Thymus (tissue), 11 donors: ENCODE data around the gene ZFP36L1. TPM values are rescaled to one million over a fixed set of nuclear protein-coding genes. Genes with fewer than 3 reads are reported as not detected.

Experiments used
- DNase-seq, 9 donors: peaks; one replicate each; pipeline ENCODE4 v3.0.0-alpha.2; 2013; ENCODE audit warnings: low spot score in 9 of 9, low read depth in 6 of 9, missing footprints in 1 of 9
- H3K27ac ChIP-seq, 2 donors: one replicate each; pipeline ENCODE4 v1.5.1; 2013; ENCODE audit warnings: control low read depth in 1 of 2, low read depth in 1 of 2, low read length in 1 of 2, mild to moderate bottlenecking in 1 of 2, moderate library complexity in 1 of 2
- H3K27me3 ChIP-seq, 2 donors: one replicate each; pipeline ENCODE4 v1.5.1; 2013; ENCODE audit warnings: low read length in 1 of 2; ENCODE audit not compliant: control insufficient read depth in 2 of 2, insufficient read depth in 1 of 2
- H3K36me3 ChIP-seq, 2 donors: one replicate each; pipeline ENCODE4 v1.5.1; 2013; ENCODE audit warnings: low read length in 1 of 2, mild to moderate bottlenecking in 1 of 2, moderate library complexity in 1 of 2; ENCODE audit not compliant: control insufficient read depth in 2 of 2, insufficient read depth in 2 of 2
- H3K4me1 ChIP-seq, 2 donors: one replicate each; pipeline ENCODE4 v1.5.1; 2013; ENCODE audit warnings: low read length in 2 of 2; ENCODE audit not compliant: control insufficient read depth in 2 of 2, insufficient read depth in 2 of 2
- H3K4me3 ChIP-seq, 2 donors: one replicate each; pipeline ENCODE4 v1.5.1; 2013; ENCODE audit warnings: low read length in 2 of 2, control low read depth in 1 of 2, mild to moderate bottlenecking in 1 of 2
- H3K9me3 ChIP-seq, 2 donors: one replicate each; pipeline ENCODE4 v1.5.1; 2013; ENCODE audit warnings: low read length in 1 of 2, mild to moderate bottlenecking in 1 of 2; ENCODE audit not compliant: control insufficient read depth in 2 of 2, insufficient read depth in 1 of 2
- WGBS: extraction: QIAGEN DNeasy Blood & Tissue Kit; methylation state at CpG from one replicate; pipeline ENCODE4 v1.1.7; 2013; 5-methylcytosine and 5-hydroxymethylcytosine counted together
- polyA plus RNA-seq: library from polyadenylated mRNA; stranded (reverse); fragments of 200-250 nt; gene quantifications from one replicate; pipeline ENCODE4 v1.2.3, GENCODE V29; 2013
- total RNA-seq: library from RNA; stranded (reverse); fragments of 120-200 nt; gene quantifications from one replicate; pipeline ENCODE4 v1.2.4, GENCODE V29; 2013
- donor health status: healthy.

The ZFP36L1 gene
- total and polyA plus RNA-seq, 2 donors, result 30.0 to 109 TPM

- H3K9me3 ChIP-seq, result peaks cover 0 to 3% of the 10 kb centered on the region in 2 donors
- H3K4me3 ChIP-seq, result no peak overlapping the region
- 98% methylated on average over 3 of the region's 3 CpGs for WGBS
- H3K36me3 ChIP-seq, result no peaks in the 10 kb centered on the region
- DNase-seq, result no peak
- H3K27me3 ChIP-seq, result no peaks in the 10 kb centered on the region
- no peak overlapping the region for H3K27ac ChIP-seq
- peaks cover 6 to 33% of the 10 kb centered on the region in 2 donors for H3K4me1 ChIP-seq
These were observed 32.9 kb upstream of the ZFP36L1 start for GRCh38 chr14:68825729-68826128.

GRCh38 chr14:68824517-68825347 lies 31.9 kb upstream of the ZFP36L1 start:
- H3K4me1 ChIP-seq, result peaks cover 15 to 43% of the 10 kb centered on the region in 2 donors
- DNase-seq, result peak in 1 of 9 donors; percentile 41
- WGBS, result 64% methylated on average over 11 of the region's 11 CpGs
- peaks cover 0 to 3% of the 10 kb centered on the region in 2 donors for H3K9me3 ChIP-seq
- H3K27me3 ChIP-seq, result no peaks in the 10 kb centered on the region
- no peaks in the 10 kb centered on the region for H3K36me3 ChIP-seq
- no peak overlapping the region for H3K4me3 ChIP-seq
- H3K27ac ChIP-seq, result no peak overlapping the region

GRCh38 chr14:68824207-68824516 lies 31.3 kb upstream of the ZFP36L1 start:
- no peak for DNase-seq
- Histone ChIP-seq H3K36me3 (no peaks in the 10 kb centered on the region), H3K4me1 (peaks cover 20 to 48% of the 10 kb centered on the region in 2 donors), H3K27ac (no peak overlapping the region), H3K27me3 (no peaks in the 10 kb centered on the region), H3K4me3 (no peak overlapping the region), H3K9me3 (peaks cover 0 to 3% of the 10 kb centered on the region in 2 donors)
- WGBS, result 100% methylated on average over 1 of the region's 1 CpG

- Histone ChIP-seq H3K4me1 (peaks cover 20 to 51% of the 10 kb centered on the region in 2 donors), H3K4me3 (no peak overlapping the region), H3K27me3 (no peaks in the 10 kb centered on the region), H3K36me3 (no peaks in the 10 kb centered on the region), H3K9me3 (peaks cover 0 to 3% of the 10 kb centered on the region in 2 donors), H3K27ac (peak overlapping the region in 1 of 2 donors; percentile 31)
- WGBS, result 97% methylated on average over 8 of the region's 8 CpGs
- DNase-seq, result no peak
These were observed 30.8 kb upstream of the ZFP36L1 start for GRCh38 chr14:68823434-68824206.

GRCh38 chr14:68822926-68823325 lies 30.1 kb upstream of the ZFP36L1 start:
- Histone ChIP-seq H3K9me3 (peaks cover 0 to 3% of the 10 kb centered on the region in 2 donors), H3K27me3 (no peaks in the 10 kb centered on the region), H3K36me3 (no peaks in the 10 kb centered on the region), H3K4me3 (no peak overlapping the region), H3K4me1 (peaks cover 20 to 51% of the 10 kb centered on the region in 2 donors), H3K27ac (no peak overlapping the region)
- 96% methylated on average over 4 of the region's 4 CpGs for WGBS
- no peak for DNase-seq

- H3K9me3 ChIP-seq, result peaks cover 0 to 3% of the 10 kb centered on the region in 2 donors
- H3K27me3 ChIP-seq, result no peaks in the 10 kb centered on the region
- H3K36me3 ChIP-seq, result no peaks in the 10 kb centered on the region
- peaks cover 20 to 57% of the 10 kb centered on the region in 2 donors for H3K4me1 ChIP-seq
- no peak overlapping the region for H3K27ac ChIP-seq
- no peak overlapping the region for H3K4me3 ChIP-seq
- WGBS, result 95% methylated on average over 4 of the region's 4 CpGs
- DNase-seq, result no peak
These were observed 29.3 kb upstream of the ZFP36L1 start for GRCh38 chr14:68822132-68822651.

GRCh38 chr14:68820999-68821683 lies 28.3 kb upstream of the ZFP36L1 start:
- no peak overlapping the region for H3K4me3 ChIP-seq
- H3K4me1 ChIP-seq, result peaks cover 20 to 63% of the 10 kb centered on the region in 2 donors
- H3K27me3 ChIP-seq, result no peaks in the 10 kb centered on the region
- WGBS, result 95% methylated on average over 18 of the region's 18 CpGs
- H3K9me3 ChIP-seq, result peaks cover 0 to 3% of the 10 kb centered on the region in 2 donors
- H3K27ac ChIP-seq, result peak overlapping the region in 1 of 2 donors; percentile 48
- no peaks in the 10 kb centered on the region for H3K36me3 ChIP-seq
- DNase-seq, result no peak

- H3K4me1 ChIP-seq, result peaks cover 23 to 69% of the 10 kb centered on the region in 2 donors
- DNase-seq, result peak in 5 of 9 donors; percentile 33 to 79 (median 39)
- H3K4me3 ChIP-seq, result no peak overlapping the region
- no peaks in the 10 kb centered on the region for H3K27me3 ChIP-seq
- 45% methylated on average over 4 of the region's 4 CpGs for WGBS
- H3K27ac ChIP-seq, result peak overlapping the region in 1 of 2 donors; percentile 48
- no peaks in the 10 kb centered on the region for H3K36me3 ChIP-seq
- peaks cover 0 to 3% of the 10 kb centered on the region in 2 donors for H3K9me3 ChIP-seq
These were observed 27.7 kb upstream of the ZFP36L1 start for GRCh38 chr14:68820536-68820935.
